HG02981 (cell line): ENCODE results near the gene IL17REL.

Source experiments
- ATAC-seq: cut with Tn5 transposase; IDR thresholded peaks from one replicate; pipeline ENCODE4 v1.9.1; 2021; ENCODE audit warnings: mild to moderate bottlenecking, moderate library complexity; ENCODE audit not compliant: unreplicated experiment

The IL17REL gene

DNA sequence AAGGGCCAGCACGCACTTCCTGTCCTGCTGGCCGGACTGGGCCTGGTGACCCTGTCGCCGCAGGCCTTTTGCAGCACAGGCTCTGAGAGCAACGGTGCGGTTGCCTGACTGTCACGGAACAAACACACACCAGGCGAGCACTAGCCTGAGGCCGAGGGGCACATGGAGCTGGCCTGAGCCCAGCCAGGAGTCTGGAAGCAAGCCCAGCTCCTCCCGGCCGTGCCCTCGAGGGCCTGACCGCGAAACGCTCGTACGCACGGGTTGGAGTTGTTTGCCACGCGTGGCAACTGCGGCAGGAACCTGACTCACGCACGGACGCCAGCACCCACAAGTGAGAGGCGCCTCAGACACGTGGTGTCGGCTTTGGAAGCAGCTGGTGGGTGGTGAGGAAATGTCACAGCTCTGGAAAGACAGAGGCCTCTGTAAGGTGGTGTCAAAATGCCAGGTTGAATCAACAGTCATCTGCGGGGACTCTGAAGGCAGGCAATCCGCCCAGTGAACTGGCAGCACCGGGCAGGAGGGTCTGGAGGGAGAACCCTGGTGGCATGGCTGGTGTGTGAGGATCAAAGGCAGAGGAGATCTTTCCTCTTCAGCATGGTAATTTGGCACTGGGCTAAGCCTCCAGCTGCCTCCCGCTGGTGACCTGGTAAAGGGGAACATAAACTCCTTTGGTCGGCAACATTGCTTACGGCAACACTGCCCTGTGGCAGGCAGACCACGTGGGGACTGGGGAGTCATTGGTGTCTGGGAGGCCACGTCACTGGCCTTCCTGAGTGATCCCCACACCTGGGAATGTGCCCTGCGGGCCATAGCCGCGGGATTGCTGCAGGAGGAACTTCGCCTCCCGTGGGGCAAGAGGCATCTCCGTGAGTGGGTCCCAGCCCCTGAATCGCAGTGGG is 15.3 kb upstream of the IL17REL start:
- ATAC-seq, result no peak

DNA sequence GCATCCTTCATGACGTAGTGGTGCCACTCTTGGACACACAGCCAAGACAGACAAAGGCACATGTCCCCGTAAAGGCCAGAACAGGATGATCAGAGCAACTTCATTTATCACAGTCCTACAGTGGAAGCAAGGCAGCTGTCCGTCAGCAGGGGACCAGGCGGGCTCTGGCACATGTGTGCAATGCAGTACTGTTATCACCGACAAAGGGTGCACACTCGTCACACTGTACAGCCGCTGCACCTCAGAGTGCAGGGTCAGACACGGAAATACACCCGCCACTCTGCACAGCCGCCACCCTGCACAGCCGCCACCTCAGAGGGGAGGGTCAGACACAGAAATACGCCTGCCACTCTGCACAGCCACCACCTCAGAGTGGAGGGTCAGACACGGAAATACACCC is 13.4 kb upstream of the IL17REL start:
- no peak for ATAC-seq

DNA sequence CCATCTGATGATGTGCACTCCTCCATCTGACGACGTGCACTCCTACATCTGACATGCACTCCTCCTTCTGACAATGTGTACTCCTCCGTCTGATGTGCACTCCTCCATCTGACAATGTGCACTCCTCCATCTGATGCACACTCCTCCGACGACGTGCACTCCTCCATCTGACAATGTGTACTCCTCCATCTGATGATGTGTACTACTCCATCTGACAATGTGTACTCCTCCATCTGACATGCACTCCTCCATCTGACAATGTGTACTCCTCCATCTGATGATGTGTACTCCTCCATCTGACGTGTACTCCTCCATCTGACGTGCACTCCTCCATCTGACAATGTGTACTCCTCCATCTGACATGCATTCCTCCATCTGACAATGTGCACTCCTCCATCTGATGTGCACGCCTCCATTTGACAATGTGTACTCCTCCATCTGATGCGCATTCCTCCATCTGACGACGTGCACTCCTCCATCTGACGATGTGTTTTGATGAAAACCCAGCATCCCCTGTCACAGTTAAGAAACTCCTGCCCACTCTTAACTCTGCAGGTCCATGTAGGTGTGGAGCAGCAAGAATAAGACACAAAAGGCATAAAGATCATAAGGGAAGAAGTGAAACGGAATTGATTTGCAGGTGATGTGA is 9.7 kb upstream of the IL17REL start:
- no peak for ATAC-seq

DNA sequence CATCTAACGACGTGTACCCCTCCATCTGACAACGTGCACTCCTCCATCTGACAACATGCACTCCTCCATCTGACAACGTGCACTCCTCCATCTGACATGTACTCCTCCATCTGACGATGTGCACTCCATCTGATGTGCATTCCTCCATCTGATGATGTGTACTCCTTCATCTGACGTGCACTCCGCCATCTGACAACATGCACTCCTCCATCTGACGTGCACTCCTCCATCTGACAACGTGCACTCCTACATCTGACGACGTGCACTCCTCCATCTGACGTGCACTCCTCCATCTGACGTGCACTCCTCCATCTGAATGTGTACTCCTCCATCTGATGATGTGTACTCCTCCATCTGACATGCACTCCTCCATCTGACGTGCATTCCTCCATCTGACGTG is 8.0 kb upstream of the IL17REL start:
- no peak for ATAC-seq

DNA sequence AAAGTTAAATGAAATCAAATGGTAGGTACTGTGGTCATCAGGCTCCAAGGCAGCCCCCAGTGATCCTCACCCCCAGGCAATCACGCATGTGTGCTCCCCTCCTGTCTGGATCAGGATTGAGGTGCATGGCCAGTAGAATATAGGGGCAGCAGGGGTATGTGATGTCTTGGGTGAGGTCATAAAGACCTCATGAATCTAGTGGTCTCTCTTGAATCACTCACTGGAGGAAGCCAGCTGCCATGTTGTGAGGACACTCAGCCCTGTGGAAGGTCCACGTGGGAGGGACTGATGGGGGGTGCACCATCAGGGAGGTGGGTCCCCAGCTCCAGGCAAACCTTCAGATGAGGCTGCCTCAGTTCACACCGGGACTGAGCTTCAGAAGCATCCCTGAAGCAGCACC is 6.8 kb upstream of the IL17REL start:
- ATAC-seq, result no peak

DNA sequence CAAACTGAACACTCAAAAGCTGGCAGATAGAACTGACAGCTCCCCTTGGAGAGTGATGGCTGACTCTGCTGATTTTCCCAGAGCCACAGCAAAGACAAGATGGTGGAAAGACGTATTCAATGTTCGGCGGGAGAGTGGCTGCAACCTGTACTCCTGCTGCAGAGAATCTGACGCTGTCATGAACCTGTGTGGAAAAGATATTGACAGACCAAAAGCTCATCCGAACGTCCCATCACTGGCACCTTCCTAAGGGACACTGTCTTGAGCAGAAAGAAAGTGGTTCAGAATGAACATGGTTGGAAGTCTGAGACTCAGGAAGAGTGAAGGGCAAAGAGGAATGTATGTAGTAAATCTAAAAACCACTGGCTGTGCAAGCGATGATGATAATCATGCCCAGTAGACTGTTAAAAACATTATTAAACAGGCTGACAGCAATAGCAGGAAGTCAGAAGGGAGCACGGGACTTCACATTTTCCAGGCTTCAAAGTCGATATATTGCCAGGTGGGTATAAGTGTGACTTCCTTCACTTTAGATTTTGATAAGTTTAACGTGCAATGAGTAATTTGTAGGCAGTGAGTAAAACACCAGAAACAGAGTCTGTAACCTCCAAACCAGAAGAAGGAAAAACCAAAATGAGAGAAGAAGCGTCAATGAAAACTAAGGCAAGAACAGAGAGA is 6.2 kb upstream of the IL17REL start:
- no peak for ATAC-seq

DNA sequence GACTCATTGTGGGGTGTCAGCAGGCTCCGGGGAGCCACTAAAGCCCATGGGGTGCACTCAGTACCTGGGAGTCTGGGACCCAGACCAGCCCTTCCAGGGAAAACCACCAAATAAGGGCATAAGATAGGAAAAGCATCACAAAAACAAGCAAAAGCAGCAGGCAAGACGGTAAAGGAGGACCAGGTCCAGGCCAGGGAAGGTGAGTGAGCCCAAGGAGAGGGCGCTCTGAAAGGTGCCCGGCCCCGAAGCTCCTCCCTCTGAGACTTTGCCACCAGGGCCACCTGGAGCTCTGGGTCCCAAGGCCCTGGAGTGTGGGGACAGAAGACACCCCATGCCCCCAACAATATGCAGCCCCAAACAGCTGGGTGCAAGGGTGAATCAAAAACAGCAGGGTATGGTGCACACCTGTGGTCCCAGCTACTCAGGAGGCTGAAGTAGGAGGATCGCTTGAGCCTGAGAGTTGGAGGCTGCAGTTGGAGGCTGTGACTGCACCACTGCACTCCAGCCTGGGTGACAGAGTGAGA is 5.2 kb upstream of the IL17REL start:
- no peak for ATAC-seq

DNA sequence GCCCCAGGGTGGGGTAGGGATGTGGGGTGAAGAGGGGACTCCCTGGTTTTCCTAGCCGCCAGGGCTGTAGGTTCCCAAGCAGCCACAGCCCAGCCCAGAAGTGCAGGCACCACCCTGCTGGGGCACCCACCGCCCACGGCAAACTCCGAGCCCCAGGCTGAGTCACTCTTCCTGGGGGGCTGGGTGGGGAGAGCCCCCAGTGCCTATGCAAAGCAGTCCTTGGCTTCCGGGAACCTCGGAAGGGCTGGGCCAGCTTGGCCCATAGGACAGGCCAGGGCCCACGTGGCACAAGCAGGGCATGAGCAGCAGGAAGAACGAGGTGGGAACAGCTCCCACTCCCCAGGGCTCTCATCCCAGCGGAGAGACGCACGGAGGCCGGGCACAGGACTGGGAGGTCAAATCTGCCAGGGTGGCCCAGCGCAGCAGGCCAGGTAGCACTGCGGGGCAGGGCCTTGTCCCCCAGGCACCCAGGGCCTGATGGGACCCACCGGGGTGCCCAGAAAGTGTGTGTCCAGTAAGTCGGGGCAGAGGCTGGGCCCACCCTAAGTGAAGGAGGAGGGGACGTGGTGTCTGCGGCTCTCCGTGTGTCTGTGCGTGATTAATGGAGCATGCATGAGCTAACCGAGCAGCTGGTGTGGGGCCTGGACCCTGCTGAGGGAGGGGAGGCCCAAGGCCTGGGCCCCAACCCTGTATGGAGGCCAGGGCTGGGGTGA is 4.6 kb upstream of the IL17REL start:
- no peak for ATAC-seq

DNA sequence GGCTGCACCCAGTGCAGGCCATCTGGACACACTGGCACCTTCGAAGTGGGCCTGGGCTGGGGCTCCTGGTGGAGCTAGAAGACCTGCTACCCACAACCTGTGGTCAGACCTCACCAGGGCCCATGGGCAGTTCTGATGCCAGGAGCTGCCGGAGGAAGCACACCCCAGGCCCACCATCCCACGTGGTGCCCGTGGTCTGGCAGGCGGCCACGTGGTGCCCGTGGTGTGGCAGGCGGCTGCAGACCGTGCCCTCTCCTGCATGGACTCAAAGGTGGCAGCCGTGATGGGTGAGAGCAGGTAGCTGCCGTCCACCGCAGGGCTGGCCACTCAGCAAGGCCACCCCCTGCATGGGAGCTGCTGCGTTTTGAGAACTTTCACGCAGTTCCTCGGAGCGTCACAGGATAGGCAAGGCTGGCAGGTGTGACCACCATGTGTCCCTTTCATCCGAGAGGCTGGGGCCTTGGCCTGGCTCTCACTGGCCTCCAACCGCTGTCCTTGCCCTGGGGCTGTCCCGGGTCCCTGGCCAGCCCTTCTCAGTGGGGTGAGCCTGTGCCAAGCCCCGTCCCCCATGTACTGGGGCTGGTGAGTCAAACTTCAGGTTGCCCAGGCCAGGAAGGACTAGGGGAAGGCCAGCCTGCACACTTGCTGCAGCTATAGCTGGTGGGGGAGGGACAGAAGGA is 3.9 kb upstream of the IL17REL start:
- ATAC-seq, result no peak

DNA sequence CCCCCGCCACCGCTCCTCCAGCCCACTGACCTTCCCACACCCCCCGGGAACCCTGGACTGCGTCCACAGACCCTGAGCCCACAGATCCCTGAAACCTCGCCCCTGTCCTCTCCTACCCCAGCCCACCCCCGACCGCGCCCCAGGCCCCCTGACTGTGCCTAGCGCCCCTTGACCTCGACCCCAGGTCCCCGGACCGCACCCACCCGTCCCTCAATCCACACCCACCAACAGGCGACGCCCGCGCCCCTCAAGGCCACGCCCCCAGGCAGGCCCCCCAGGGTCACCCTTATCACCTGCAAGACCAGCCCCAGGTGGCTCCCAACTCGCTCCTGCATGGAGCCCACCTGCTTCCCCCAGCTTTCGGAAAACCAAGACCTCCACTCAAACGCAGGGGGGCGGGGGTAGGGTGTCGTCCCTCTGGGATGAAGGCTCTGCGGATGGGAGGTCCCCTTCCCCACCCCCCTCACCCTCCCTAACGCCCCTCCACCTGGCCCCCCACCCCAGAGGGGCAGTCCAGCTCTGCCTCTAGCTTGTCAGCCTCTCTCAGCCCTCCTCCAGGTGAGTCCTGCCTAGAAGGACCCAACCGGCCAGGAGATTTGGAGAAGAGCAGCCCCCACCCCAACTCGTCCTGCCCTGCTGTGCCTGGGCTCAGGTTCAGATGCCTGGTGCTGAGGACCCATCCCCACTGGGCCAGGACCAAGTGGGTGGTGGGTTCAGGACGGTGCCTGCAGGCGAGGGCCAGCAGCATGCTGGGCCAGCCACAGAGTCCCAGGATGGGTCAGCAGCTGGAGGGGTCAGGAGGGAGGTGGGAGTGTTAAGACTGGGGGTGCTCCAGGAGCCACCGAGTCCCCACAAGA is 3.1 kb upstream of the IL17REL start:
- ATAC-seq, result no peak

DNA sequence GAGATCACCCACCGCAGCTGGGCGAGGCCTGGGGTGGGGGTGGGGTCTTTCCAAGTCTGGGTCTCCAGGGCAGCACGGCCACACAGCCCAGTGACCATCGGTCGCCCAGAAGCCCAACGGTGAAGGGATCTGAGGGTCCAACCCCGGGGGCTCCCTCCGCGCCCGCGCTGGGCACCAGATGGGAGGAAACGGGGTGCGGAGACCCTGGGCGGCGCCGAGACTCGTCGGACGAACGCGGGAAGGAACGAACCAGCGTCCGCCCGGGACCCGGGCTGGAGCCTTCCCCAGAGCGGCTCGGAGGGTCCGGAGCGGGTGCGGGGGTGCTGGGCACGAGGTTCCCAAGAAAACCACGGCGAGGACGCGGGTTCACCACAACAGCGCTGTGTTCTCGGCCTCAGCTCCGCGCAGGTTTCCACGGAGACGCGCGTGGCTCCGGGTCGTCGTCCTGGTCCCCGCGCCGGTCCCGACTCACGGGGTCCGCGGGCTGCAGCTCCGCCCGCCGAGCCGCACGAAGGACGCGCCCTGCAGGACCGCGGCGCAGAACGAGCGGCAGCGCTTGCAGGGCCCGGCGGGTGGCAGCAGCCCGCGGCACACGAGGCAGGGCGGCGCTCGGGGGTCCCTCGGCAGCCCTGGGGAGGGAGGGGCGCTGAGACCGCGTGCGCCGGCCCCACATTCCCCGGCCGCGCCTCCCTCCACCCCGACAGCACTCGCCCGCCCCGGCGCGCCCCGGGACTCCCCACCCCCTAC is 2.3 kb upstream of the IL17REL start:
- ATAC-seq, result no peak

DNA sequence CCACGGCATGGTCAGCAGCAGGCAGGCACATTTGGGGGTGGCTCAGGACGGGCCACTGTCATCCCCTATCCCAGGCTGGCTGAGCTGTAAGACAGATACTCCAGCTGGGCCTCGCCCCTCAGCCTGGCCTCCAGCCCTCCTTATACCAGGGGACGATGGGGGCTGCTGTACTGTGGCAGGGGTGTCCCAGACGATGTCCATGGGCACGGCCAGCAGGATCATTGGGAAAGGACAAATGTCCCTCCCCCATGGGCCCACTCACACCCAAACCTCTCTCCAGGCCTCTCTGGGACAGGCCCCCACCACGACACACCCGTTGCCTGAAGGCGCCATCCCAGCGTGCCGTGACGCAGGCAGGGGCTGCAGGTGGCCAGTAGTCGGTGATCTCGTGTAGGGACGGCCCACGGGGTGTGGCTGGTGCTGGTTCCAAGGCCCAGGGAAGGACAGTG is 1.5 kb upstream of the IL17REL start:
- ATAC-seq, result no peak

DNA sequence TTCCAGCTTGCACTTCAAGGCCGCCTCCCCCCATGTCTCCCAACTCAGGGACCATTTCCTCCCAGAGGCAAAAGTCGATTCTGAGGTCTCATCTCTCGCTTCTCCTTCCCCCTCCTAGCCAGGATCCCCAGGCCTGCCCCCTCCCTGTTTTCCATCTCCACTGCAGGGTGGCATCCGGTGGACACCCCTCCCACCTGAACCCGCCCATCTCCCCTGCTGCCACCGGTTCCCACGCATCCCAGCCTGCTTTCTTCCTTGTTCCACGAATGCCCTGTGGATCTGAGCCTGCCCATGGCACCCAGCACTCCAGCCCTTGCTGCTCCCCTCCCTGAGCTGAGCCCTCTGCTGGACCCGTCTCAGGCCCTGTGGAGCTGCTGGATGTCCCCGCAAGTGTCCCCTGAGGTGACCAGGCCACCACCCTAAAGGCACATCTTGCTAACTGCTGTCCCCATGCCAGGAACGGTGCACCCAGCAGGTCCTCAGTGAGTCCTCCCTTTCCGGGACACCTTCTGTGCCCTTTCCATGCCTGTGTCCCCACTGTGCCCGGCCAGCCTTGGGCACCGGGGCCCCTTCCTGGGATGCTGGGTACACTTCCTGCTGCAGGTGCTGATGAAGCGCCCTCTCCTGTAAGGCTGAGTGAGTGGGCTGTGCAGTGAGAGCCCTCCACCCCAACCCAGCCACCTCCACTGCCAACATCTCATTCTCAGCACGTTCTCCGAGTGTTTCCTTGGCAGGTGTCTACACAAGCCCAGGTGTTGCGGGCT is 936 bp downstream of the IL17REL start:
- ATAC-seq, result no peak

DNA sequence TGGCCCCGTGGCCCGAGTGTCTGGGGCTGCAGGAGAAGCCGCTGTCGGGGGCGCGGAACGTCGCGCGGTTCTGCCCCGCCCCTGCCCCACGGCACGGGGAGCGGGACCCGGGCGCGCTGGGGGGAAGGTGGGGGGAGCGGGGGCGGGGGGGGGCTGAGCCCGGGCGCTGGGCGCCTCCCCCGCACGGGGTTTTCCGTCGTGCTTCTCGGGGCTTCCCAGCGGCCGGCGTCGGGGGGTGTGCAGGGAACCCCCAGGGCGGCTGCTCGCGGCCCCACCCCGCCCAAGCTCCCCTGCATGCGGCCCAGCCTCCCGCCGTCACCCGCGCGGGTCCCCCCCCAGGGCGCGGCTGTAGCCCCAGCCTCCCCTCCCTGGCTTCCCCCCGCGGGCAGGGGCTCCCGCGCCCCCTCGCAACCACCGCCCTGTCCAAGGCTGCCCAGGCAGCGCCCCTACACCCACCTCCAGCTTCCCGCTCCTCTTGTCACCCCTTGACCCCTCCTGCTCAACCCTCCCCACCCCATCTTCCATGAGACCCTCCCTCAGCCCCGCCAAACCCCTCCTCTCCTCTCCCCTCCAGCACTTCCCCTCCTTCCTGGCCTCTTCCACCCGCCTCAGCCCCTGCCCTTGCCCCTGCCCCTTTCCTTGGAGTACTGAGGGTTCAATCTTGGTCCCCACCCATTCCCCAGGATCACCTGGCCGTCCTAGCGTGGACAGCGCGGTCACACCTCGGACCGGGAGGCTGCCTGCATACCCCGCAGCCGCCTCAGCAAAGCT is 1.7 kb downstream of the IL17REL start:
- no peak for ATAC-seq

DNA sequence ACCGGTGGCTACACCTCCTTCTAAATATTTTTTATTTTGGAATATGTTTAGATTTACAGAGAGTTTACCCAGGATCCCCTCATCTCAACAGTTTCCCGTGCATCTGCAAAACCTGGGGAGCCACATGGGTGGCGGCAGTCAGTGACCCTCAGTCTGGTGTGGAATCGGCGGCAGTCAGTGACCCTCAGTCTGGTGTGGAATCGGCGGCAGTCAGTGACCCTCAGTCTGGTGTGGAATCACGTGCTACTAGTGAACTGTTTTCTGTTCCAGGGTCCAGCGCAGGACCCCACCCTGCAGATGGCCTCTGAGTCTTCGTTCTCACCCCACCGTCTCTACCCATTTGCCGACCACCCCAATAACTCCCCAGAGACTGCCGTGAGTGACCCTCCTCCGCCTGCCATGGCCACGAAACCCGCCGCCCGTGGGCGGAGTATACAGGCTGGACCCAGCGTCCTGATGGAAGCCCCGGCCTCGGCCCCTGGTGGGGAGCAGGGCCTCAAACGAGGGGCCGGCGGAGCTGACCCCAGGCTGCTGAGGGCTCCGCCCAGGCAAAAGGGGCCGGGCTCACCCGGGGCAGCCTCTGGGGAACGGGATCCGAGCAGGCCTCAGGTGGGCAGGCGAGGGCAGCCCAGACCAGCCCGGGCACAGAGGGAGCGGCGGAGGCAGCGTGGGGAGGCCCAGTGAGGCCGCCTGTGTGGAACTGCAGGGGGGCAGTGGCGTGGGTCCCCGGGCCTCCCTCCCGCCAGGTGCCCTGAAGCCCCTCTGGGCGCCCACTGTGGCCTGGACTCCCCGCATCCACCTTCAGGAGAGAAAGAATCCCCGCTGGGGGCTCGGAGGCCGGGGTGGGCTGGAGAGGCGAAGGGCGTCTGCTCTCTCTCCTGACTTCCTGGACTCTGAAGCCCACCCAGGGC is 2.5 kb downstream of the IL17REL start:
- no peak for ATAC-seq

DNA sequence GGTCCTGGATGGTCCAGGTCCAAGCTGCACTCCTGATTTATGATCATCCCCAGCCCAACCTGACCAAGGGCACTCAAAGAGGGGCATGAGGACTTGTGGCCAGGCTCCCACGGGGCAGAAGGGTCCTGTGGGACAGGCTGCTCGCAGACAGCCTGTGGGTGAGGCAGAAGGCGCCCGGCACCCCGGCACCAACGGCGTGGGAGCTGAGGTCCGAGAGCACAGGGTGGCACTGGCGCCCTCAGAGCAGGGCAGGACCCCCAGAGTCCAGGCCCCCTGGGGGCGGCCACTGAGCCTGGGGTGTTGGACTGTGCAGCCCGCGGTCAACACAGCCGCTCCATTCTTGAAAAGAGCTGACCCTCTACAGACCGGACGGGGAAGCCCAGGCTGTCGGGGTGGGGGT is 3.3 kb downstream of the IL17REL start:
- ATAC-seq, result no peak
